ENCODE results near the gene ZNF25. TPM values are rescaled to one million over a fixed set of nuclear protein-coding genes. Genes with fewer than 3 reads are reported as not detected.
A peak's percentile ranks its signal among the peaks of the same experiment; 100 is the strongest.

The ZNF25 gene
- total and polyA plus RNA-seq, 9 of the 15 experiments (the other 6 are each of a cell fraction or from before 2014, with no cell fraction given) = 0.62 to 2.3 (median 1.6) TPM

GRCh38 chr10:37976091-37976879 lies at the start of gene ZNF25 (continued):
- TF ChIP-seq ZNF639 (CRISPR knock-in tag; conservative IDR thresholded peaks at IDR 0.05 in 1 of 2, IDR thresholded peaks at IDR 0.05 in 1 of 2) (no peak), HMG20B (CRISPR knock-in tag; IDR thresholded peaks at IDR 0.05) (no peak), RNF2 (IDR thresholded peaks at IDR 0.05) (no peak), ZNF507 (tag; conservative IDR thresholded peaks at IDR 0.05) (no peak), ZBED1 (IDR thresholded peaks at IDR 0.05) (0 out of 2 replicates have a peak, but pooled peaks have one; percentile 12), ZBTB17 (CRISPR knock-in tag; IDR thresholded peaks at IDR 0.05) (no peak), TRIM24 (IDR thresholded peaks at IDR 0.05) (no peak), RBM17 (IDR thresholded peaks at IDR 0.05; ENCODE audit: borderline replicate concordance, low read depth, low read length) (no peak), PHF8 (IDR thresholded peaks at IDR 0.05; ENCODE audit: borderline replicate concordance, low read length) (peak; percentile 97), CBX8 (IDR thresholded peaks at IDR 0.05; ENCODE audit: borderline replicate concordance, extremely low read depth, low read depth, low read length, poor library complexity, severe bottlenecking) (no peak), TAL1 (IDR thresholded peaks at IDR 0.05) (no peak), ETV6 (IDR thresholded peaks at IDR 0.05; ENCODE audit: borderline replicate concordance in 1 of 2, low read depth in 2 of 2, low read length in 1 of 2) (no peak), ETV6 (CRISPR knock-in tag; IDR thresholded peaks at IDR 0.05; ENCODE audit: borderline replicate concordance) (no peak), COPS2 (conservative IDR thresholded peaks at IDR 0.05) (no peak), E4F1 (CRISPR knock-in tag; IDR thresholded peaks at IDR 0.05; ENCODE audit: borderline replicate concordance) (no peak), MLX (CRISPR knock-in tag; conservative IDR thresholded peaks at IDR 0.05) (0 out of 4 replicates have a peak, but pooled peaks of 1 of the 2 experiments have one; percentile 52), SMAD1 (IDR thresholded peaks at IDR 0.05; ENCODE audit: low read depth, low read length, partially characterized antibody) (no peak), SNAPC5 (CRISPR knock-in tag; IDR thresholded peaks at IDR 0.05) (no peak), ZFP91 (CRISPR knock-in tag; IDR thresholded peaks at IDR 0.05) (no peak), CEBPG (CRISPR knock-in tag; IDR thresholded peaks at IDR 0.05) (no peak), CEBPG (tag; conservative IDR thresholded peaks at IDR 0.05 in 1 of 2, IDR thresholded peaks at IDR 0.05 in 1 of 2) (no peak)

Data from K562 (cell line).